ENCODE measurements around the gene ZKSCAN3. TPM values are rescaled to one million over a fixed set of nuclear protein-coding genes. Genes with fewer than 3 reads are reported as not detected.
"Not testable (repeated sequence)": the region's sequence is repeated elsewhere in the genome, so short reads cannot be mapped to it uniquely, and the experiment has no call there.

The ZKSCAN3 gene
- total RNA-seq, 3 donors from 2014 or later = 3.4 to 6.4 (median 3.6) TPM

GRCh38 chr6:28356666-28357020 is 6.9 kb downstream of the ZKSCAN3 start:
- H3K9me3 ChIP-seq = no peaks in the 10 kb centered on the region
- H3K27me3 ChIP-seq = no peaks in the 10 kb centered on the region
- H3K4me3 ChIP-seq = peak overlapping the region in 1 of 3 donors; percentile 78
- H3K4me1 ChIP-seq = peaks cover 0 to 7% of the 10 kb centered on the region in 2 donors
- DNase-seq (ENCODE audit: low spot score in 2 of 2) = no peak
- no peak for TF ChIP-seq POLR2A (IDR thresholded peaks at IDR 0.05)
- TF ChIP-seq POLR2AphosphoS5 (IDR thresholded peaks at IDR 0.05) = no peak
- TF ChIP-seq CTCF (IDR thresholded peaks at IDR 0.05) = no peak
- peak overlapping the region; percentile 83 to 92 for H3K27ac ChIP-seq
- H3K36me3 ChIP-seq = no peaks in the 10 kb centered on the region
- intact Hi-C loops (cut with DNase I; ENCODE audit: low total_unique reads) = no loop called here

- no peaks in the 10 kb centered on the region for H3K36me3 ChIP-seq
- H3K4me3 ChIP-seq = no peak overlapping the region
- no peak for TF ChIP-seq CTCF (IDR thresholded peaks at IDR 0.05)
- no peak for TF ChIP-seq POLR2A (IDR thresholded peaks at IDR 0.05)
- TF ChIP-seq POLR2AphosphoS5 (IDR thresholded peaks at IDR 0.05) = no peak
- no peak for DNase-seq (ENCODE audit: low spot score in 2 of 2)
- H3K4me1 ChIP-seq = peaks cover 0 to 7% of the 10 kb centered on the region in 2 donors
- H3K27ac ChIP-seq = no peak overlapping the region
- no peaks in the 10 kb centered on the region for H3K27me3 ChIP-seq
- intact Hi-C loops (cut with DNase I; ENCODE audit: low total_unique reads) = no loop called here
- no peaks in the 10 kb centered on the region for H3K9me3 ChIP-seq
These were observed 7.3 kb downstream of the ZKSCAN3 start for GRCh38 chr6:28357036-28357435.

GRCh38 chr6:28359562-28359961 is 9.8 kb downstream of the ZKSCAN3 start:
- H3K27me3 ChIP-seq; H3K36me3 ChIP-seq; H3K9me3 ChIP-seq; intact Hi-C loops (cut with DNase I; ENCODE audit: low total_unique reads); DNase-seq (ENCODE audit: low spot score in 2 of 2); H3K27ac ChIP-seq; H3K4me3 ChIP-seq; H3K4me1 ChIP-seq: not testable (repeated sequence)

GRCh38 chr6:28360961-28361360 is 11.2 kb downstream of the ZKSCAN3 start:
- Histone ChIP-seq H3K36me3 (no peaks in the 10 kb centered on the region), H3K4me1 (peaks cover 0 to 7% of the 10 kb centered on the region in 2 donors), H3K9me3 (no peaks in the 10 kb centered on the region), H3K4me3 (no peak overlapping the region), H3K27ac (no peak overlapping the region), H3K27me3 (no peaks in the 10 kb centered on the region)
- DNase-seq (ENCODE audit: low spot score in 2 of 2) = no peak
- no peak for TF ChIP-seq CTCF (IDR thresholded peaks at IDR 0.05)
- no peak for TF ChIP-seq POLR2AphosphoS5 (IDR thresholded peaks at IDR 0.05)
- no peak for TF ChIP-seq POLR2A (IDR thresholded peaks at IDR 0.05)
- intact Hi-C loops (cut with DNase I; ENCODE audit: low total_unique reads) = no loop called here

GRCh38 chr6:28365590-28365989 is 15.8 kb downstream of the ZKSCAN3 start:
- H3K36me3 ChIP-seq; DNase-seq (ENCODE audit: low spot score in 2 of 2): not testable (repeated sequence)

GRCh38 chr6:28368522-28368921 is 18.8 kb downstream of the ZKSCAN3 start:
- TF ChIP-seq POLR2AphosphoS5 (IDR thresholded peaks at IDR 0.05) (no peak), POLR2A (IDR thresholded peaks at IDR 0.05) (no peak), CTCF (IDR thresholded peaks at IDR 0.05) (no peak)
- no peaks in the 10 kb centered on the region for H3K9me3 ChIP-seq
- no peak overlapping the region for H3K4me3 ChIP-seq
- H3K27ac ChIP-seq = no peak overlapping the region
- no peaks in the 10 kb centered on the region for H3K4me1 ChIP-seq
- H3K27me3 ChIP-seq = no peaks in the 10 kb centered on the region
- no peaks in the 10 kb centered on the region for H3K36me3 ChIP-seq
- intact Hi-C loops (cut with DNase I; ENCODE audit: low total_unique reads) = no loop called here
- DNase-seq (ENCODE audit: low spot score in 2 of 2) = no peak

More at GRCh38 chr6:28365590-28365989, 15.8 kb downstream of the ZKSCAN3 start:
- H3K27ac ChIP-seq; H3K4me3 ChIP-seq; H3K4me1 ChIP-seq; H3K27me3 ChIP-seq; intact Hi-C loops (cut with DNase I; ENCODE audit: low total_unique reads); H3K9me3 ChIP-seq: not testable (repeated sequence)
